ENCODE data around the gene CRYZ.
"Not testable (repeated sequence)": the region's sequence is repeated elsewhere in the genome, so short reads cannot be mapped to it uniquely, and the experiment has no call there.

CRYZ gene

GRCh38 chr1:74679811-74680210 lies 53.0 kb downstream of the CRYZ start:
- FAIRE-seq, result no peak

DNA sequence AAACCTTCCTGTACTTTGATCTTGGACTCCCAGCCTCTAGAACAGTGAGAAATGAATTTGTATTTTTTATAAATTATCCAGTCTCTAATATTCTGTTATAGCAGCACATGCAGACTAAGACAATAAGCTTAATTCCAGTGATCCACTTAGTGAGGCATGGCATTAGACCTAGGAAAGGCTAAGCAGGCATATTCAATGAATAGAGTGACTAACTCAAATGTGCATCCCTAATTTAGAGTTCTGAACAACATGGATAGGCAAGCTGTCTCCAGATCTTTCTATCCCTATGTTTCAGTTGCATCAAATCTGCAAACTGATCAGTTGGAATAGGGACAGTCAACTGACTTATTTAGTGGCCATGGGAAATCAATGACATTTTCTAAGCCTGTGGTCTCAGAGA lies 54.9 kb downstream of the CRYZ start:
- no peak for FAIRE-seq

GRCh38 chr1:74674278-74675048 lies 58.4 kb downstream of the CRYZ start:
- no peak for FAIRE-seq

DNA sequence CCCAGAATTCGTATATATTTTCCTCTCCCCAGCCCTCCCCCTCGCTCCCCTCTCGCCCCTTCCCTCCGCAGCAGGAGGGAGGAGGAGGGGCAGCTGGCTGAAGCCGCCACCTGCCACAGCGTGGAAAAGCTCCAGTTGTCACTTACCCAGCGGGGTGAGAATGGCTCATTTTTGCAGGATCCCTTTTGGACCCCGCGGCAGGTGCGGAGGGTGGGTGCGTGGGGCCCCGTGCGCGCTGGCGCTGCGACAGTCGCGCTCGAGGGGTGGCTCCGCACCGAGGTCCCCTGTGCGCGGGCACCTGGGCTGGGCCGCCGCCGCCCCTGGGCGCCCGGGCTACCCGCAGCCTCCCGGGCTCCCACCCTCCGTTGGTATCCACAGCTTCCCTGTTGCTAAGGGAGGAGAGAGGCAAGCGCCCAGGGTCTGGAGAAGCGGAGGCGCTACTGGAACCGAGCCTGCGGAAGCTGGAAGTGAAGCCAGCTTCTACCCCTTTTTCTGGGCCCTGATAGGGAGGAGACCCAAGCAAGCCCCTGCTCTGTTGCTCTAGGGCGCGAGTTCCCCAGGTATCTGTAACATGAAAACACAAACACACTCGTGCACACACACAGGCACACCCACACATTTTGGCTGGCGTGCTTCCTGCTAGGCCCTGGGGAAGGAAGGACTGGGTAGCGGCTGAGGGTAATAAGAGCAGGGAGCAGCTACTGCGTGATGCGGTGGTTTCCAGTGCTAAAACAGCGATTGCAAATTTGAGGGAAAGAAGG lies 59.3 kb downstream of the CRYZ start, which contains the start of gene ERICH3:
Gene ERICH3 (minus strand): TSS at position 442 of the 761 bp plus-strand sequence. CDS start 273 bp downstream, at position 169.
- FAIRE-seq, result no peak

DNA sequence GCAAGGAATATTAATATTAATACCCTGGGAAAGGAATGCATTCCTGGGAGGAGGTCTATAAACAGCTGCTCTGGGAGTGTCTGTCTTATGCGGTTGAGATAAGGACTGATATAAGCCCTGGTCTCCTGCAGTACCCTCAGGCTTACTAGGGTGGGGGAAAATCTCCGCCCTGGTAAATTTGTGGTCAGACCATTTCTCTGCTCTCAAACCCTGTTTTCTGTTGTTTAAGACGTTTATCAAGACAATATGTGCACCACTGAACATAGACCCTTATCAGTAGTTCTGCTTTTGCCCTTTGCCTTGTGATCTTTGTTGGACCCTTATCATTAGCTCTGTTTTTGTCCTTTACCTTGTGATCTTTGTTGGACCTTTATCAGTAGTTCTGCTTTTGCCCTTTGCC lies 62.0 kb downstream of the CRYZ start:
- not testable (repeated sequence) for FAIRE-seq
